Measurements from ENCODE around the gene KIFC1.
A peak's percentile ranks its signal among the peaks of the same experiment; 100 is the strongest.

Gene KIFC1

GRCh38 chr6:33433001-33433543 lies 41.4 kb downstream of the KIFC1 start:
- in situ Hi-C loops (cut with HindIII; ENCODE audit: low sequenced_read_pairs): no loop called here
- no peak overlapping the region for H3K4me3 ChIP-seq (ENCODE audit: low read depth, low read length)
- TF ChIP-seq CTCF (IDR thresholded peaks at IDR 0.05; ENCODE audit: low read depth, low read length): no peak
- DNase-seq (ENCODE audit: low read depth, low spot score): no peak

GRCh38 chr6:33433544-33434191 lies 42.0 kb downstream of the KIFC1 start:
- TF ChIP-seq CTCF (IDR thresholded peaks at IDR 0.05; ENCODE audit: low read depth, low read length): no peak
- peak; percentile 43 for DNase-seq (ENCODE audit: low read depth, low spot score)
- in situ Hi-C loops (cut with HindIII; ENCODE audit: low sequenced_read_pairs): no loop called here
- H3K4me3 ChIP-seq (ENCODE audit: low read depth, low read length): no peak overlapping the region

GRCh38 chr6:33434961-33435360 lies 43.3 kb downstream of the KIFC1 start:
- in situ Hi-C loops (cut with HindIII; ENCODE audit: low sequenced_read_pairs): no loop called here

GRCh38 chr6:33437666-33438065 lies 46.0 kb downstream of the KIFC1 start:
- TF ChIP-seq CTCF (IDR thresholded peaks at IDR 0.05; ENCODE audit: low read depth, low read length): no peak
- H3K4me3 ChIP-seq (ENCODE audit: low read depth, low read length): no peak overlapping the region
- no peak for DNase-seq (ENCODE audit: low read depth, low spot score)
- in situ Hi-C loops (cut with HindIII; ENCODE audit: low sequenced_read_pairs): no loop called here

More at GRCh38 chr6:33434961-33435360, 43.3 kb downstream of the KIFC1 start:
- no peak for DNase-seq (ENCODE audit: low read depth, low spot score)
- no peak overlapping the region for H3K4me3 ChIP-seq (ENCODE audit: low read depth, low read length)
- no peak for TF ChIP-seq CTCF (IDR thresholded peaks at IDR 0.05; ENCODE audit: low read depth, low read length)

GRCh38 chr6:33438978-33439594 lies 47.5 kb downstream of the KIFC1 start:
- H3K4me3 ChIP-seq (ENCODE audit: low read depth, low read length): no peak overlapping the region
- DNase-seq (ENCODE audit: low read depth, low spot score): no peak
- in situ Hi-C loops (cut with HindIII; ENCODE audit: low sequenced_read_pairs): no loop called here
- TF ChIP-seq CTCF (IDR thresholded peaks at IDR 0.05; ENCODE audit: low read depth, low read length): no peak

GRCh38 chr6:33439956-33440648 lies 48.5 kb downstream of the KIFC1 start:
- no peak for DNase-seq (ENCODE audit: low read depth, low spot score)
- TF ChIP-seq CTCF (IDR thresholded peaks at IDR 0.05; ENCODE audit: low read depth, low read length): no peak
- no peak overlapping the region for H3K4me3 ChIP-seq (ENCODE audit: low read depth, low read length)
- in situ Hi-C loops (cut with HindIII; ENCODE audit: low sequenced_read_pairs): no loop called here
